Measurements from ENCODE around the gene UTP15.

UTP15 gene

DNA sequence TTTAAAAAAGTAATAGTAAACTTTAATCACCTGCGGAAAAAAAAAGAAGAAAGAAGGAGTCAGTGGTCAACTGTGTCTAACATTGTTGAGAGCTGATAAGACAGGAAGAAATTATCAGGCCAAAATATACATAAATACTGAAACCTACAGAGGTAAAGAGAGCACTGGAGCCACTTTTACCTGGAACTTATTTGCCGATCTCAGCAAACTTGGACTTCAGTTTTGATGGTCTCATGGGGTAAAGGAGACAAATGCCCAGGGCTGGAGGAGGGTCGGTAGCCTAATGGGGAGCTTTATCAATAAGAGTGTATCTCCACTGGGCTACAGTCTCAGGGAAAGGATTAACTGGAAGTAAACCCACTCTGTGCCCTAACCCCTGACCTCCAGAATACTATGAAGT lies 33.8 kb downstream of the UTP15 start:
- ATAC-seq: no peak
- TF ChIP-seq, protein P1, sequence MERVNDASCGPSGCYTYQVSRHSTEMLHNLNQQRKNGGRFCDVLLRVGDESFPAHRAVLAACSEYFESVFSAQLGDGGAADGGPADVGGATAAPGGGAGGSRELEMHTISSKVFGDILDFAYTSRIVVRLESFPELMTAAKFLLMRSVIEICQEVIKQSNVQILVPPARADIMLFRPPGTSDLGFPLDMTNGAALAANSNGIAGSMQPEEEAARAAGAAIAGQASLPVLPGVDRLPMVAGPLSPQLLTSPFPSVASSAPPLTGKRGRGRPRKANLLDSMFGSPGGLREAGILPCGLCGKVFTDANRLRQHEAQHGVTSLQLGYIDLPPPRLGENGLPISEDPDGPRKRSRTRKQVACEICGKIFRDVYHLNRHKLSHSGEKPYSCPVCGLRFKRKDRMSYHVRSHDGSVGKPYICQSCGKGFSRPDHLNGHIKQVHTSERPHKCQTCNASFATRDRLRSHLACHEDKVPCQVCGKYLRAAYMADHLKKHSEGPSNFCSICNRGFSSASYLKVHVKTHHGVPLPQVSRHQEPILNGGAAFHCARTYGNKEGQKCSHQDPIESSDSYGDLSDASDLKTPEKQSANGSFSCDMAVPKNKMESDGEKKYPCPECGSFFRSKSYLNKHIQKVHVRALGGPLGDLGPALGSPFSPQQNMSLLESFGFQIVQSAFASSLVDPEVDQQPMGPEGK (CRISPR knock-in tag; IDR thresholded peaks at IDR 0.05; ENCODE audit: borderline replicate concordance): no peak
- TF ChIP-seq TCF4 (CRISPR knock-in tag; IDR thresholded peaks at IDR 0.05; ENCODE audit: borderline replicate concordance) (no peak), ZNF70 (CRISPR knock-in tag; IDR thresholded peaks at IDR 0.05) (no peak), SNAI2 (CRISPR knock-in tag; IDR thresholded peaks at IDR 0.05) (no peak), RARB (CRISPR knock-in tag; IDR thresholded peaks at IDR 0.05) (no peak)

DNA sequence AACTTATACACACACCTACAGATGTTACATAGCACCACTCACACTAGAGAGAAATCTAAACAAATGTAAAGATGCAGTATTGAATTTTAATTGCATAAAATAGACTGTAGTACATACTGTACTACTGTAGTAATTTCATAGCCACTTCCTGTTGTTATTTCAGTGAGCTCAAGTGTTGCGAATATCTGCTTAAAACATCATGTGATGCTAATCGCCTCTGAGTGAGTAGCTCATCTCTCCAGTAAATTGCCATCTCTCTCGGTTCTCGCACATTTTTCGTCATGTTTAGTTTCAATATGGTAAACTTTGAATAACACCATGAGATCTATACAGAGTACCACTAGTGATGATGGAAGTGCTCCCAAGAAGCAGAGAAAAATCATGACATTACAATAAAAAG lies 38.5 kb downstream of the UTP15 start:
- TF ChIP-seq BACH2 (CRISPR knock-in tag; IDR thresholded peaks at IDR 0.05; ENCODE audit: borderline replicate concordance): no peak
- no peak for TF ChIP-seq TCF4 (CRISPR knock-in tag; IDR thresholded peaks at IDR 0.05; ENCODE audit: borderline replicate concordance)
- no peak for TF ChIP-seq ARNTL (CRISPR knock-in tag; IDR thresholded peaks at IDR 0.05; ENCODE audit: borderline replicate concordance, low read depth)
- TF ChIP-seq CSDC2 (CRISPR knock-in tag; IDR thresholded peaks at IDR 0.05): no peak
- TF ChIP-seq, protein P1 (CRISPR knock-in tag; IDR thresholded peaks at IDR 0.05; ENCODE audit: borderline replicate concordance): no peak
- TF ChIP-seq RARB (CRISPR knock-in tag; IDR thresholded peaks at IDR 0.05): no peak
- TF ChIP-seq ZNF70 (CRISPR knock-in tag; IDR thresholded peaks at IDR 0.05): no peak
- no peak for TF ChIP-seq ISL1 (CRISPR knock-in tag; IDR thresholded peaks at IDR 0.05)
- TF ChIP-seq ZC3H10 (CRISPR knock-in tag; IDR thresholded peaks at IDR 0.05): no peak
- no peak for TF ChIP-seq ZFP30 (CRISPR knock-in tag; IDR thresholded peaks at IDR 0.05)
- TF ChIP-seq, protein P2, sequence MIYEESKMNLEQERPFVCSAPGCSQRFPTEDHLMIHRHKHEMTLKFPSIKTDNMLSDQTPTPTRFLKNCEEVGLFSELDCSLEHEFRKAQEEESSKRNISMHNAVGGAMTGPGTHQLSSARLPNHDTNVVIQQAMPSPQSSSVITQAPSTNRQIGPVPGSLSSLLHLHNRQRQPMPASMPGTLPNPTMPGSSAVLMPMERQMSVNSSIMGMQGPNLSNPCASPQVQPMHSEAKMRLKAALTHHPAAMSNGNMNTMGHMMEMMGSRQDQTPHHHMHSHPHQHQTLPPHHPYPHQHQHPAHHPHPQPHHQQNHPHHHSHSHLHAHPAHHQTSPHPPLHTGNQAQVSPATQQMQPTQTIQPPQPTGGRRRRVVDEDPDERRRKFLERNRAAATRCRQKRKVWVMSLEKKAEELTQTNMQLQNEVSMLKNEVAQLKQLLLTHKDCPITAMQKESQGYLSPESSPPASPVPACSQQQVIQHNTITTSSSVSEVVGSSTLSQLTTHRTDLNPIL (CRISPR knock-in tag; IDR thresholded peaks at IDR 0.05; ENCODE audit: low read depth): no peak
- TF ChIP-seq ZNF8 (CRISPR knock-in tag; IDR thresholded peaks at IDR 0.05): no peak
- no peak for ATAC-seq

DNA sequence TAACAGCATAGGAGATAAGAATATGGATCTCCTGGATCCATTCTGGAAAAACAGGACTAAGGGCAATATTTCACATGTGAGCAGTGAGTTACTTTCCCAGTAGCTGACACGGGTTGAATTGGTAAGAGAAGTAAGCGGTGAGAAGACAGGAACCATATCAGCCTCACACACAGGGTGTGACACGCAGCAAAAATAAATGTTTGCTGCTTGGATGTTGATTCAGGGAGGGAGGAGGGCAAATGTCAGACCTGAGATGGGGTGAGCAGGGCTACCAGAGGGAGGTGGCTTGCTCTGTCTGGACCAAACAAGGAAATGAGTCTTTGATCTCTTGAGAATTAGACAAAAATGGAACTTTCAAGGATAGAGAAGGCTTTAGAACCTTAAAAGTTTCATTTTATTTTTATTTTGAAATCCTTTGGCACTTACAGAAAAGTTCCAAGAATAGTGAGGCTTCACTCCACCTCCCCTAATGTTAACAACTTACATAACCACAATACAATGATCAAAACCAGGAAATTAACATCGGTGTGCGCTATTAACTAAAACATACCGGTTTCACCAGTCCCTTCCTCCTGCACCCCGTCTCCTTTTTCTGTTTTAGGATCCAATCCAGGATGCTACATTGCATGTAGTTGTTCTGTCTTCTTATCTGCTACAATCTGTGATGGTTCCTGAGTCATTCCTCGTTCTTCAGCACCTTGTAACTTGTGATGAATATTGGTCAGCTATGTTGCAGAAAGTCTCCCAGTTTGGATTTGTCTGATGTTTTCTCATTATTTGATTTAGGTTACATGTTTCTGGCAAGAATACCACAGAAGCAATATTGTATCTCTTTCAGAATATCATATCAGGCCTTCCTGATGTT lies 39.9 kb downstream of the UTP15 start:
- peak; percentile 49 for ATAC-seq
- TF ChIP-seq ZNF70 (CRISPR knock-in tag; IDR thresholded peaks at IDR 0.05) (no peak), CSDC2 (CRISPR knock-in tag; IDR thresholded peaks at IDR 0.05) (no peak), ZNF8 (CRISPR knock-in tag; IDR thresholded peaks at IDR 0.05) (no peak), ZFP3 (CRISPR knock-in tag; IDR thresholded peaks at IDR 0.05) (no peak), ESRRG (CRISPR knock-in tag; IDR thresholded peaks at IDR 0.05) (no peak), BACH2 (CRISPR knock-in tag; IDR thresholded peaks at IDR 0.05; ENCODE audit: borderline replicate concordance) (no peak), ARNTL (CRISPR knock-in tag; IDR thresholded peaks at IDR 0.05; ENCODE audit: borderline replicate concordance, low read depth) (no peak), TOX (CRISPR knock-in tag; IDR thresholded peaks at IDR 0.05; ENCODE audit: borderline replicate concordance) (no peak), PPARA (CRISPR knock-in tag; IDR thresholded peaks at IDR 0.05; ENCODE audit: borderline replicate concordance) (no peak), SNAI2 (CRISPR knock-in tag; IDR thresholded peaks at IDR 0.05) (no peak), RARB (CRISPR knock-in tag; IDR thresholded peaks at IDR 0.05) (no peak), ZFP30 (CRISPR knock-in tag; IDR thresholded peaks at IDR 0.05) (no peak), ZC3H10 (CRISPR knock-in tag; IDR thresholded peaks at IDR 0.05) (no peak)
- TF ChIP-seq, protein P2 (CRISPR knock-in tag; IDR thresholded peaks at IDR 0.05; ENCODE audit: low read depth): no peak
- TF ChIP-seq, protein P3, sequence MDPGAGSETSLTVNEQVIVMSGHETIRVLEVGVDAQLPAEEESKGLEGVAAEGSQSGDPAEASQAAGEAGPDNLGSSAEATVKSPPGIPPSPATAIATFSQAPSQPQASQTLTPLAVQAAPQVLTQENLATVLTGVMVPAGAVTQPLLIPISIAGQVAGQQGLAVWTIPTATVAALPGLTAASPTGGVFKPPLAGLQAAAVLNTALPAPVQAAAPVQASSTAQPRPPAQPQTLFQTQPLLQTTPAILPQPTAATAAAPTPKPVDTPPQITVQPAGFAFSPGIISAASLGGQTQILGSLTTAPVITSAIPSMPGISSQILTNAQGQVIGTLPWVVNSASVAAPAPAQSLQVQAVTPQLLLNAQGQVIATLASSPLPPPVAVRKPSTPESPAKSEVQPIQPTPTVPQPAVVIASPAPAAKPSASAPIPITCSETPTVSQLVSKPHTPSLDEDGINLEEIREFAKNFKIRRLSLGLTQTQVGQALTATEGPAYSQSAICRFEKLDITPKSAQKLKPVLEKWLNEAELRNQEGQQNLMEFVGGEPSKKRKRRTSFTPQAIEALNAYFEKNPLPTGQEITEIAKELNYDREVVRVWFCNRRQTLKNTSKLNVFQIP (CRISPR knock-in tag; IDR thresholded peaks at IDR 0.05; ENCODE audit: borderline replicate concordance, low read depth): no peak
- TF ChIP-seq, protein P4, sequence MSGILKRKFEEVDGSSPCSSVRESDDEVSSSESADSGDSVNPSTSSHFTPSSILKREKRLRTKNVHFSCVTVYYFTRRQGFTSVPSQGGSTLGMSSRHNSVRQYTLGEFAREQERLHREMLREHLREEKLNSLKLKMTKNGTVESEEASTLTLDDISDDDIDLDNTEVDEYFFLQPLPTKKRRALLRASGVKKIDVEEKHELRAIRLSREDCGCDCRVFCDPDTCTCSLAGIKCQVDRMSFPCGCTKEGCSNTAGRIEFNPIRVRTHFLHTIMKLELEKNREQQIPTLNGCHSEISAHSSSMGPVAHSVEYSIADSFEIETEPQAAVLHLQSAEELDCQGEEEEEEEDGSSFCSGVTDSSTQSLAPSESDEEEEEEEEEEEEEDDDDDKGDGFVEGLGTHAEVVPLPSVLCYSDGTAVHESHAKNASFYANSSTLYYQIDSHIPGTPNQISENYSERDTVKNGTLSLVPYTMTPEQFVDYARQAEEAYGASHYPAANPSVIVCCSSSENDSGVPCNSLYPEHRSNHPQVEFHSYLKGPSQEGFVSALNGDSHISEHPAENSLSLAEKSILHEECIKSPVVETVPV (CRISPR knock-in tag; IDR thresholded peaks at IDR 0.05): no peak

Measured in SK-N-SH treated with all-trans-retinoic acid at 6 μM for 48 hours (cell line).